OCI-LY1 (cell line): ENCODE measurements around the gene NCOA5.

ENCODE experiments used
- H2AFZ ChIP-seq: fragments of 200-600 bp; sonication (generic), shearing (Covaris generic); 2 replicates; pipeline ENCODE4 v1.6.0; 2014; ENCODE audit warnings: antibody characterized with exemption, mild to moderate bottlenecking, low read length
- H3F3A ChIP-seq: fragments of 200-600 bp; sonication (generic), shearing (Covaris generic); 2 replicates; pipeline ENCODE4 v1.6.0; 2014; ENCODE audit warnings: mild to moderate bottlenecking, antibody characterized with exemption, low read length, moderate library complexity; ENCODE audit not compliant: insufficient read depth
- H3K27ac ChIP-seq: fragments of 200-600 bp; sonication (generic); 2 replicates; pipeline ENCODE4 v1.5.1; 2014; ENCODE audit warnings: low read length, mixed run types, mild to moderate bottlenecking, low read depth; ENCODE audit not compliant: poor library complexity, severe bottlenecking
- H3K27me3 ChIP-seq: fragments of 200-600 bp; sonication (generic); 2 replicates; pipeline ENCODE4 v1.6.0; 2014; ENCODE audit warnings: antibody characterized with exemption, mild to moderate bottlenecking, low read length, moderate library complexity; ENCODE audit not compliant: insufficient read depth
- H3K36me3 ChIP-seq: fragments of 200-600 bp; sonication (generic); 2 replicates; pipeline ENCODE4 v1.6.1; 2014; ENCODE audit warnings: mild to moderate bottlenecking, antibody characterized with exemption, low read length, moderate library complexity, mixed read lengths; ENCODE audit not compliant: insufficient read depth
- H3K4me1 ChIP-seq: fragments of 200-600 bp; sonication (generic); 2 replicates; pipeline ENCODE4 v1.5.1; 2014; ENCODE audit warnings: mild to moderate bottlenecking, low read length, moderate library complexity; ENCODE audit not compliant: insufficient read depth, severe bottlenecking
- H3K4me2 ChIP-seq: fragments of 200-600 bp; sonication (generic), shearing (Covaris generic); 2 replicates; pipeline ENCODE4 v1.6.1; 2014; ENCODE audit warnings: low read length
- H3K4me3 ChIP-seq: fragments of 200-600 bp; sonication (generic); 2 replicates; pipeline ENCODE4 v1.5.1; 2014; ENCODE audit warnings: low read length, low read depth, mild to moderate bottlenecking, mixed read lengths; ENCODE audit not compliant: poor library complexity, severe bottlenecking
- H3K79me2 ChIP-seq: fragments of 200-600 bp; shearing (Covaris generic); 2 replicates; pipeline ENCODE4 v1.6.1; 2016; ENCODE audit warnings: mixed run types, low read length, mixed read lengths; ENCODE audit not compliant: insufficient read depth
- H3K9ac ChIP-seq: fragments of 200-600 bp; sonication (generic), shearing (Covaris generic); 2 replicates; pipeline ENCODE4 v1.6.1; 2014; ENCODE audit warnings: mild to moderate bottlenecking, low read length, mixed read lengths
- H3K9me2 ChIP-seq: fragments of 200-600 bp; sonication (generic), shearing (Covaris generic); 2 replicates; pipeline ENCODE4 v1.6.1; 2014; ENCODE audit warnings: low read depth, mild to moderate bottlenecking, low read length, mixed read lengths
- H3K9me3 ChIP-seq: fragments of 200-600 bp; shearing (Covaris generic); 2 replicates; pipeline ENCODE4 v1.6.1; 2014; ENCODE audit warnings: low read length, mixed read lengths
- H4K20me1 ChIP-seq: fragments of 200-600 bp; sonication (generic), shearing (Covaris generic); 2 replicates; pipeline ENCODE4 v1.6.0; 2016; ENCODE audit warnings: mild to moderate bottlenecking, low read length; ENCODE audit not compliant: insufficient read depth
- EZH2 ChIP-seq: fragments of 200-600 bp; sonication (generic), shearing (Covaris generic); IDR thresholded peaks from 2 replicates; pipeline ENCODE4 v1.8.0; 2017; ENCODE audit warnings: borderline replicate concordance, mixed run types, mild to moderate bottlenecking, antibody characterized with exemption, low read length, moderate library complexity, mixed read lengths
- TF ChIP-seq, protein P1 (sequence below): fragments of 200-600 bp; sonication (generic), shearing (Covaris generic); IDR thresholded peaks from 2 replicates; pipeline ENCODE4 v1.5.1; 2017; ENCODE audit warnings: mild to moderate bottlenecking, antibody characterized with exemption, low read length, moderate library complexity, mixed read lengths

NCOA5 gene

DNA sequence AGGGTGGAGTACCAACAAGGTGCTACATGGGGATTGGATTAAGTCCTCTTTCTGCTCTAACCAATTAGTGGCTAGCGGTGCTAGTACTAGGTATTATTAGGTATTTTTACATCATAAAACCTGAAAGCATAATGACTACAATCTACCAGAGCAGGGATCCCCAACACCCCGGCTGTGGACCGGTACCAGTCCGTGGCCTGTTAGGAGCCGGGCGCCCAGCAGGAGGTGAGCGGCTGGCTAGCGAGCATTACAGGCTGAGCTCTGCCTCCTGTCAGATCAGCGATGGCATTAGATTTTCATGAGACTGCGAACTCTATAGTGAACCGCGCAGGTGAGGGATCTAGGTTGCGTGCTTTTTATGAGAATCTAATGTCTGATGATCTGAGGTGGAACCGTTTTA, 19.2 kb upstream of the NCOA5 start:
- Histone ChIP-seq H3K36me3 (no peaks in the 10 kb centered on the region), H3K9ac (no peak overlapping the region), H4K20me1 (no peaks in the 10 kb centered on the region), H3K27ac (no peak overlapping the region), H3K79me2 (no peaks in the 10 kb centered on the region), H3K4me2 (no peak overlapping the region), H3F3A (no peaks in the 10 kb centered on the region), H3K27me3 (peaks cover 10% of the 10 kb centered on the region), H3K4me3 (no peak overlapping the region), H3K9me2 (no peaks in the 10 kb centered on the region), H3K4me1 (no peaks in the 10 kb centered on the region), H2AFZ (no peak overlapping the region), H3K9me3 (no peaks in the 10 kb centered on the region)
- TF ChIP-seq, protein P1, sequence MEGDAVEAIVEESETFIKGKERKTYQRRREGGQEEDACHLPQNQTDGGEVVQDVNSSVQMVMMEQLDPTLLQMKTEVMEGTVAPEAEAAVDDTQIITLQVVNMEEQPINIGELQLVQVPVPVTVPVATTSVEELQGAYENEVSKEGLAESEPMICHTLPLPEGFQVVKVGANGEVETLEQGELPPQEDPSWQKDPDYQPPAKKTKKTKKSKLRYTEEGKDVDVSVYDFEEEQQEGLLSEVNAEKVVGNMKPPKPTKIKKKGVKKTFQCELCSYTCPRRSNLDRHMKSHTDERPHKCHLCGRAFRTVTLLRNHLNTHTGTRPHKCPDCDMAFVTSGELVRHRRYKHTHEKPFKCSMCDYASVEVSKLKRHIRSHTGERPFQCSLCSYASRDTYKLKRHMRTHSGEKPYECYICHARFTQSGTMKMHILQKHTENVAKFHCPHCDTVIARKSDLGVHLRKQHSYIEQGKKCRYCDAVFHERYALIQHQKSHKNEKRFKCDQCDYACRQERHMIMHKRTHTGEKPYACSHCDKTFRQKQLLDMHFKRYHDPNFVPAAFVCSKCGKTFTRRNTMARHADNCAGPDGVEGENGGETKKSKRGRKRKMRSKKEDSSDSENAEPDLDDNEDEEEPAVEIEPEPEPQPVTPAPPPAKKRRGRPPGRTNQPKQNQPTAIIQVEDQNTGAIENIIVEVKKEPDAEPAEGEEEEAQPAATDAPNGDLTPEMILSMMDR, result no peak
- no peak for TF ChIP-seq EZH2

DNA sequence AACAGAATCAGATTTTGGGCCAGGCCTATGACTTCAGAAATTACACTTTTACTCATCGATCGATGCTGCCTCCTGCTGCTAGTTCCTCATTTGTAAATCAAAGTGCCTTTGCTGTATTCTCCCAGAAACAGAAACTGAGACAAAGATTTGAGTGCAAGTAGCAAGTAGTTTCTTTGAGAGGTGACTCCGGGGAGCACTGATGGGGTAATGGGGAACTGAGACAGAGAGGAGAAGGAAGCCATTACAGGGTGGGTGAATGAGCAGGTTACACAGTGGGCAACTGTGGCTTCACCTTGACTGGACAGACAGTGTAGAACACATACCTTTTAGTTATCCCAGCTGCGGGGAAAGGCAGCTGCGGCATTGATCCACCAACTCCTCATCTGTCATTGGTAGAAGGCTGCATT, 18.7 kb upstream of the NCOA5 start:
- no peak overlapping the region for H3K4me2 ChIP-seq

DNA sequence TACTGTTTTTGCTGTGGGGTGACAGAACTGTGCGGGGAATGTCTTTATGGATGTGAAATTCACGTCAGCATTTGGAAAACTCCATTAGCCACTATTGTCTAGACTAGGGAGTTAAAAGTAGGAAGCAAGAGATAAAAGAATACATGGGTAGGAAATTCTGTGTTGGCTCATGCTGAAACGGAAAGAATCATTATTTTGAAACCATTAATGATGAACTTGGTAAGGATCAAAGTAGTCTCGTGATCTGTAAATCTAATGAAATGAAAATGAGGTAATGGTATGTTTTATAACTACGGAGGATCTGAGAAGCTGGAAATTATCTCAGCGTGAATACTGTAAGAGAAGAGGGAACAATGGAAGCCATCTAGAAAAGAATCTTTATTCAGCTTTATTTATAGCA, 17.3 kb upstream of the NCOA5 start:
- H3K36me3 ChIP-seq, result no peaks in the 10 kb centered on the region
- H3K79me2 ChIP-seq, result no peaks in the 10 kb centered on the region
- TF ChIP-seq, protein P1, result no peak
- no peak for TF ChIP-seq EZH2
- no peaks in the 10 kb centered on the region for H3K4me1 ChIP-seq
- H3K9me2 ChIP-seq, result no peaks in the 10 kb centered on the region
- H3K9me3 ChIP-seq, result 0 out of 2 replicates have a peak, but pooled peaks cover 3% of the 10 kb centered on the region
- no peak overlapping the region for H2AFZ ChIP-seq
- no peak overlapping the region for H3K27ac ChIP-seq
- no peaks in the 10 kb centered on the region for H4K20me1 ChIP-seq
- H3K4me3 ChIP-seq, result no peak overlapping the region
- H3K27me3 ChIP-seq, result peaks cover 14% of the 10 kb centered on the region
- H3F3A ChIP-seq, result no peaks in the 10 kb centered on the region
- no peak overlapping the region for H3K9ac ChIP-seq
- H3K4me2 ChIP-seq, result no peak overlapping the region

More for the DNA sequence above, 18.7 kb upstream of the NCOA5 start:
- H3F3A ChIP-seq, result no peaks in the 10 kb centered on the region
- no peaks in the 10 kb centered on the region for H3K9me3 ChIP-seq
- no peak overlapping the region for H3K9ac ChIP-seq
- H3K4me1 ChIP-seq, result no peaks in the 10 kb centered on the region
- H3K79me2 ChIP-seq, result no peaks in the 10 kb centered on the region
- H3K9me2 ChIP-seq, result no peaks in the 10 kb centered on the region
- no peaks in the 10 kb centered on the region for H4K20me1 ChIP-seq
- H3K4me3 ChIP-seq, result no peak overlapping the region
- peaks cover 10% of the 10 kb centered on the region for H3K27me3 ChIP-seq
- no peak overlapping the region for H3K27ac ChIP-seq
- TF ChIP-seq, protein P1, result no peak
- no peak for TF ChIP-seq EZH2
- no peaks in the 10 kb centered on the region for H3K36me3 ChIP-seq
- H2AFZ ChIP-seq, result no peak overlapping the region
